BLaER1 (cell line): ENCODE results near the gene ENTPD8.

Source experiments
- H3K27ac ChIP-seq: shearing (Covaris generic); formaldehyde crosslinking; 2 replicates; pipeline ENCODE4 v1.8.1; 2022
- H3K27me3 ChIP-seq: shearing (Covaris generic); formaldehyde crosslinking; 2 replicates; pipeline ENCODE4 v1.8.1; 2022
- H3K36me3 ChIP-seq: shearing (Covaris generic); formaldehyde crosslinking; 2 replicates; pipeline ENCODE4 v1.8.1; 2022
- H3K4me1 ChIP-seq: shearing (Covaris generic); formaldehyde crosslinking; 2 replicates; pipeline ENCODE4 v1.8.1; 2022
- H3K4me2 ChIP-seq: shearing (Covaris generic); formaldehyde crosslinking; 2 replicates; pipeline ENCODE4 v1.8.1; 2022
- H3K4me3 ChIP-seq: shearing (Covaris generic); formaldehyde crosslinking; 2 replicates; pipeline ENCODE4 v1.8.1; 2022
- H3K9ac ChIP-seq: shearing (Covaris generic); formaldehyde crosslinking; 2 replicates; pipeline ENCODE4 v1.8.1; 2022
- H3K9me3 ChIP-seq: shearing (Covaris generic); formaldehyde crosslinking; 2 replicates; pipeline ENCODE4 v1.8.1; 2022
- H4K20me1 ChIP-seq: shearing (Covaris generic); formaldehyde crosslinking; 2 replicates; pipeline ENCODE4 v1.8.1; 2022
- Cebpa-rat ChIP-seq: shearing (Covaris generic); IDR thresholded peaks from 2 replicates; pipeline ENCODE4 v1.8.1; 2022

The ENTPD8 gene

GRCh38 chr9:137441289-137441934, at the start of gene ENTPD8:
ENTPD8 (minus strand) TSS chr9:137441357; CDS start chr9:137438285, 3,072 bp downstream.
- H3K4me1 ChIP-seq, result peaks cover 39% of the 10 kb centered on the region
- H3K27ac ChIP-seq, result no peak within 1 kb of the TSS
- peaks cover 19% of the 10 kb centered on the region for H3K27me3 ChIP-seq
- H3K4me2 ChIP-seq, result peak within 1 kb of the TSS; percentile 92
- no peaks in the 10 kb centered on the region for H3K36me3 ChIP-seq
- no peak within 1 kb of the TSS for H3K9ac ChIP-seq
- H3K4me3 ChIP-seq, result peak within 1 kb of the TSS; percentile 61
- peaks cover 11% of the 10 kb centered on the region for H4K20me1 ChIP-seq
- H3K9me3 ChIP-seq, result no peaks in the 10 kb centered on the region
- no peak for TF ChIP-seq Cebpa-rat

GRCh38 chr9:137490532-137491186, 49.5 kb upstream of the ENTPD8 start:
- H3K4me2 ChIP-seq, result peak overlapping the region; percentile 30
- H3K4me1 ChIP-seq, result peaks cover 44% of the 10 kb centered on the region
- no peaks in the 10 kb centered on the region for H3K27me3 ChIP-seq
- no peak for TF ChIP-seq Cebpa-rat
- H3K36me3 ChIP-seq, result peaks cover 6% of the 10 kb centered on the region; the same call in 1 of the 2 replicates
- no peak overlapping the region for H3K27ac ChIP-seq
- peaks cover 16% of the 10 kb centered on the region for H3K9me3 ChIP-seq
- H3K4me3 ChIP-seq, result no peak overlapping the region
- H4K20me1 ChIP-seq, result 0 out of 2 replicates have a peak, but pooled peaks cover 7% of the 10 kb centered on the region
- no peak overlapping the region for H3K9ac ChIP-seq

- H3K27ac ChIP-seq, result no peak overlapping the region
- H3K4me1 ChIP-seq, result peaks cover 50% of the 10 kb centered on the region
- peaks cover 8% of the 10 kb centered on the region for H3K9me3 ChIP-seq
- no peak for TF ChIP-seq Cebpa-rat
- no peak overlapping the region for H3K4me3 ChIP-seq
- H3K27me3 ChIP-seq, result no peaks in the 10 kb centered on the region
- H3K36me3 ChIP-seq, result peaks cover 6% of the 10 kb centered on the region; the same call in 1 of the 2 replicates
- no peak overlapping the region for H3K4me2 ChIP-seq
- no peak overlapping the region for H3K9ac ChIP-seq
- H4K20me1 ChIP-seq, result 0 out of 2 replicates have a peak, but pooled peaks cover 7% of the 10 kb centered on the region
Observed at GRCh38 chr9:137488906-137489305, 47.7 kb upstream of the ENTPD8 start.

- H3K4me2 ChIP-seq, result peak overlapping the region; percentile 54
- no peak overlapping the region for H3K4me3 ChIP-seq
Observed at GRCh38 chr9:137488327-137488653, 47.1 kb upstream of the ENTPD8 start.

GRCh38 chr9:137487454-137488326, 46.5 kb upstream of the ENTPD8 start:
- H3K27ac ChIP-seq, result no peak overlapping the region

More at GRCh38 chr9:137488327-137488653, 47.1 kb upstream of the ENTPD8 start:
- H3K9ac ChIP-seq, result no peak overlapping the region
- H3K9me3 ChIP-seq, result peaks cover 2% of the 10 kb centered on the region; the same call in 1 of the 2 replicates
- H3K27me3 ChIP-seq, result no peaks in the 10 kb centered on the region
- no peak overlapping the region for H3K27ac ChIP-seq
- TF ChIP-seq Cebpa-rat, result no peak
- peaks cover 6% of the 10 kb centered on the region; the same call in 1 of the 2 replicates for H3K36me3 ChIP-seq
- H3K4me1 ChIP-seq, result peaks cover 50% of the 10 kb centered on the region
- 0 out of 2 replicates have a peak, but pooled peaks cover 7% of the 10 kb centered on the region for H4K20me1 ChIP-seq

GRCh38 chr9:137486545-137487453, 45.6 kb upstream of the ENTPD8 start:
- H3K27me3 ChIP-seq, result no peaks in the 10 kb centered on the region

More at GRCh38 chr9:137487454-137488326, 46.5 kb upstream of the ENTPD8 start:
- Histone ChIP-seq H3K4me2 (peak overlapping the region; percentile 54), H3K27me3 (no peaks in the 10 kb centered on the region), H3K4me1 (peaks cover 50% of the 10 kb centered on the region), H3K4me3 (no peak overlapping the region), H3K9ac (no peak overlapping the region), H4K20me1 (0 out of 2 replicates have a peak, but pooled peaks cover 7% of the 10 kb centered on the region), H3K36me3 (peaks cover 6% of the 10 kb centered on the region; the same call in 1 of the 2 replicates), H3K9me3 (no peaks in the 10 kb centered on the region)
- no peak for TF ChIP-seq Cebpa-rat

GRCh38 chr9:137486141-137486490, 45.0 kb upstream of the ENTPD8 start:
- 0 out of 2 replicates have a peak, but pooled peaks cover 7% of the 10 kb centered on the region for H4K20me1 ChIP-seq
- peaks cover 63% of the 10 kb centered on the region for H3K4me1 ChIP-seq
- TF ChIP-seq Cebpa-rat, result no peak
- no peak overlapping the region for H3K4me2 ChIP-seq
- no peaks in the 10 kb centered on the region for H3K9me3 ChIP-seq
- H3K27me3 ChIP-seq, result no peaks in the 10 kb centered on the region
- H3K4me3 ChIP-seq, result no peak overlapping the region
- no peak overlapping the region for H3K27ac ChIP-seq
- H3K36me3 ChIP-seq, result no peaks in the 10 kb centered on the region; the same call in 1 of the 2 replicates
- H3K9ac ChIP-seq, result no peak overlapping the region

More at GRCh38 chr9:137486545-137487453, 45.6 kb upstream of the ENTPD8 start:
- Histone ChIP-seq H3K36me3 (peaks cover 5% of the 10 kb centered on the region; the same call in 1 of the 2 replicates), H3K4me1 (peaks cover 59% of the 10 kb centered on the region), H3K4me2 (peak overlapping the region; percentile 54), H3K4me3 (no peak overlapping the region), H3K9me3 (no peaks in the 10 kb centered on the region), H3K9ac (no peak overlapping the region), H3K27ac (no peak overlapping the region), H4K20me1 (0 out of 2 replicates have a peak, but pooled peaks cover 7% of the 10 kb centered on the region)
- no peak for TF ChIP-seq Cebpa-rat

GRCh38 chr9:137485343-137486140, 44.4 kb upstream of the ENTPD8 start:
- Histone ChIP-seq H3K27me3 (no peaks in the 10 kb centered on the region), H3K27ac (no peak overlapping the region), H3K4me1 (peaks cover 59% of the 10 kb centered on the region), H4K20me1 (0 out of 2 replicates have a peak, but pooled peaks cover 7% of the 10 kb centered on the region), H3K4me2 (no peak overlapping the region), H3K9me3 (no peaks in the 10 kb centered on the region), H3K4me3 (no peak overlapping the region), H3K9ac (no peak overlapping the region), H3K36me3 (peaks cover 2% of the 10 kb centered on the region; the same call in 1 of the 2 replicates)
- TF ChIP-seq Cebpa-rat, result no peak
